ENCODE data around the gene ATP2C1.

- no peak for TF ChIP-seq POLR2A (IDR thresholded peaks at IDR 0.05)
- no peak for TF ChIP-seq EP300 (IDR thresholded peaks at IDR 0.05)
Measured at GRCh38 chr3:130844462-130844861, 49.4 kb upstream of the ATP2C1 start.
